ENCODE data around the gene C6orf89. TPM values are rescaled to one million over a fixed set of nuclear protein-coding genes. Genes with fewer than 3 reads are reported as not detected.

The C6orf89 gene
- total RNA-seq, 6 donors from 2014 or later: 22.0 to 60.8 (median 42.5) TPM

GRCh38 chr6:36929607-36930006 is 43.9 kb downstream of the C6orf89 start:
- no peak overlapping the region for H3K27ac ChIP-seq
- ATAC-seq (ENCODE audit: low FRiP score in 2 of 2): peak in 1 of 2 donors; percentile 15

GRCh38 chr6:36930483-36930882 is 44.7 kb downstream of the C6orf89 start:
- Histone ChIP-seq H3K4me1 (peaks cover 4 to 24% (median 12%) of the 10 kb centered on the region in 4 donors), H3K4me3 (no peak overlapping the region), H3K9me3 (no peaks in the 10 kb centered on the region), H3K27me3 (no peaks in the 10 kb centered on the region), H3K27ac (no peak overlapping the region), H3K36me3 (peaks cover 0 to 6% (median 2%) of the 10 kb centered on the region in 4 donors)
- 87 to 91% methylated on average over 4 of the region's 4 CpGs for WGBS, 2 donors
- ATAC-seq (ENCODE audit: low FRiP score in 2 of 2) (peak in 1 of 2 donors; percentile 82), DNase-seq (no peak)
- TF ChIP-seq POLR2AphosphoS5 (IDR thresholded peaks at IDR 0.05): no peak
- no peak for TF ChIP-seq CTCF (IDR thresholded peaks at IDR 0.05)
- no peak for TF ChIP-seq EP300 (IDR thresholded peaks at IDR 0.05)

More at GRCh38 chr6:36929607-36930006, 43.9 kb downstream of the C6orf89 start:
- TF ChIP-seq EP300 (IDR thresholded peaks at IDR 0.05): no peak
- no peak for TF ChIP-seq POLR2A (IDR thresholded peaks at IDR 0.05)
- TF ChIP-seq CTCF (IDR thresholded peaks at IDR 0.05): no peak
- TF ChIP-seq POLR2AphosphoS5 (IDR thresholded peaks at IDR 0.05): no peak
- Histone ChIP-seq H3K27me3 (no peaks in the 10 kb centered on the region), H3K36me3 (peaks cover 4 to 14% (median 5%) of the 10 kb centered on the region in 4 donors), H3K9me3 (no peaks in the 10 kb centered on the region), H3K4me3 (no peak overlapping the region), H3K4me1 (peaks cover 4 to 24% (median 12%) of the 10 kb centered on the region in 4 donors)
- 35 to 39% methylated on average over 5 of the region's 5 CpGs for WGBS, 2 donors
- DNase-seq: no peak

DNA sequence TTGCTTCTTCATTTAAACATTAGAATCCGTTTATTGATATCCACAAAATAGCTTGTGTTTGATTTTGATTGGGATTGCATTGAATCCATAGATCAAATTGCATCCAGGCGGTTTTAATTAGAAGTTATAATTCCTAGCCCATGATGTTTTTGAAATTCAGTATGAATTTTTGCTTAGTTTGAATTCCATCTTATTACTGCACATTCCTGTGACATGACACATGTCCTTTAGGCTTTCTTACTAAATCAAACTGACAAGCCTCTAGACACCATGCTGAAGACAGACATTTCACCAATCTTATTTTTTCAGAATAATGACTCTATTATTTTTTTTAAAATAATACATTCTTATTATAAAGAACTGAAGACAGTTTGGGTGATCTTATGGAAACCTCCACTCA is 47.4 kb downstream of the C6orf89 start:
- H3K27me3 ChIP-seq: no peaks in the 10 kb centered on the region
- no peak for TF ChIP-seq EP300 (IDR thresholded peaks at IDR 0.05)
- no peak for TF ChIP-seq POLR2A (IDR thresholded peaks at IDR 0.05)
- 91 to 98% methylated on average over 2 of the region's 2 CpGs for WGBS, 2 donors

DNA sequence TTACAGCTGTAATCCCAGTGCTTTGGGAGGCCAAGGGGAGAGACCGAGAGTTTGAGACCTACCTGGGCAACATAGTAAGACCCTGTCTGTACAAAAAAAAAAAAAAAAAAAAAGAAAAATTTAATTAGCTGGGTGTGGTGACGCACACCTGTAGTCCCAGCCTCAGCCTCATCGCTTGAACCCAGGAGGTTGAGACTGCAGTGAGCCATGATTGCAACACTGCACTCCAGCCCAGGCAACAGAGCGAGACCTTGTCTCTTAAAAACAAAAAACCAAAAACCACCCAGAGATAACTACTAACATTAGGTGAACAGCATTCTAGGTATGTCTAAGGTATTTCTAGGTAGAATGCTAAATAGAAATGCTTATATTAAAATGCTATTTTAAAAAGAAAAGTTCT is 47.8 kb downstream of the C6orf89 start:
- H3K36me3 ChIP-seq: no peaks in the 10 kb centered on the region
- ATAC-seq (ENCODE audit: low FRiP score in 2 of 2) (no peak), DNase-seq (no peak)
- no peak overlapping the region for H3K27ac ChIP-seq
- no peaks in the 10 kb centered on the region for H3K9me3 ChIP-seq
- H3K27me3 ChIP-seq: no peaks in the 10 kb centered on the region
- WGBS, 2 donors: 95% methylated on average over 4 of the region's 4 CpGs
- no peak overlapping the region for H3K4me3 ChIP-seq
- peaks cover 0 to 7% (median 0%) of the 10 kb centered on the region in 4 donors for H3K4me1 ChIP-seq
- TF ChIP-seq POLR2A (IDR thresholded peaks at IDR 0.05): no peak
- TF ChIP-seq POLR2AphosphoS5 (IDR thresholded peaks at IDR 0.05): no peak
- TF ChIP-seq EP300 (IDR thresholded peaks at IDR 0.05): no peak
- TF ChIP-seq CTCF (IDR thresholded peaks at IDR 0.05): no peak

More for the DNA sequence above, 47.4 kb downstream of the C6orf89 start:
- no peak overlapping the region for H3K27ac ChIP-seq
- ATAC-seq (ENCODE audit: low FRiP score in 2 of 2) (no peak), DNase-seq (no peak)
- no peaks in the 10 kb centered on the region for H3K36me3 ChIP-seq
- peaks cover 1 to 11% (median 3%) of the 10 kb centered on the region in 4 donors for H3K4me1 ChIP-seq
- no peak overlapping the region for H3K4me3 ChIP-seq
- no peaks in the 10 kb centered on the region for H3K9me3 ChIP-seq

- 92 to 95% methylated on average over 7 of the region's 7 CpGs for WGBS, 2 donors
- no peak for ATAC-seq (ENCODE audit: low FRiP score in 2 of 2)
- Histone ChIP-seq H3K27ac (no peak overlapping the region), H3K36me3 (no peaks in the 10 kb centered on the region), H3K27me3 (no peaks in the 10 kb centered on the region), H3K9me3 (no peaks in the 10 kb centered on the region), H3K4me3 (no peak overlapping the region), H3K4me1 (no peaks in the 10 kb centered on the region)
- no peak for TF ChIP-seq EP300 (IDR thresholded peaks at IDR 0.05)
- no peak for TF ChIP-seq CTCF (IDR thresholded peaks at IDR 0.05)
- no peak for TF ChIP-seq POLR2A (IDR thresholded peaks at IDR 0.05)
- TF ChIP-seq POLR2AphosphoS5 (IDR thresholded peaks at IDR 0.05): no peak
- no peak for DNase-seq
Measured at GRCh38 chr6:36934901-36935300, 49.1 kb downstream of the C6orf89 start.
